Renal cortical epithelial cell (primary cell): ENCODE measurements around the gene HPX. TPM values are rescaled to one million over a fixed set of nuclear protein-coding genes. Genes with fewer than 3 reads are reported as not detected.

Source experiments
- DNase-seq: peaks from one replicate; pipeline ENCODE4 v3.0.0-alpha.2; 2011; ENCODE audit warnings: low read depth
- total RNA-seq: library from RNA; depleted of rRNA; stranded (reverse); fragments of >200 nt; gene quantifications from 2 replicates; pipeline ENCODE4 v1.2.3, GENCODE V29; 2014

HPX gene
- total RNA-seq, 1 donor from 2014 or later, result 0.20 TPM

- DNase-seq, result peak; percentile 84
Observed at GRCh38 chr11:6468712-6469495, 28.1 kb upstream of the HPX start.

GRCh38 chr11:6459099-6459450 is 18.3 kb upstream of the HPX start:
- no peak for DNase-seq

- no peak for DNase-seq
Observed at GRCh38 chr11:6458352-6459098, 17.7 kb upstream of the HPX start.

- DNase-seq, result no peak
Observed at GRCh38 chr11:6457581-6458320, 17.0 kb upstream of the HPX start.

GRCh38 chr11:6456361-6457073 is 15.7 kb upstream of the HPX start:
- DNase-seq, result no peak

- no peak for DNase-seq
Observed at GRCh38 chr11:6455070-6455469, 14.3 kb upstream of the HPX start.

- no peak for DNase-seq
Observed at GRCh38 chr11:6453152-6453551, 12.4 kb upstream of the HPX start.

GRCh38 chr11:6452219-6452618 is 11.4 kb upstream of the HPX start:
- no peak for DNase-seq

- no peak for DNase-seq
Observed at GRCh38 chr11:6448574-6448973, 7.8 kb upstream of the HPX start.

- peak; percentile 38 for DNase-seq
Observed at GRCh38 chr11:6443269-6444003, 2.6 kb upstream of the HPX start.

- DNase-seq, result no peak
Observed at GRCh38 chr11:6442441-6442840, 1.7 kb upstream of the HPX start.

- peak; percentile 65 for DNase-seq
Observed at GRCh38 chr11:6438979-6439571, 1.7 kb downstream of the HPX start.

- DNase-seq, result no peak
Observed at GRCh38 chr11:6437993-6438392, 2.8 kb downstream of the HPX start.

- DNase-seq, result no peak
Observed at GRCh38 chr11:6437423-6437822, 3.4 kb downstream of the HPX start.

- DNase-seq, result no peak
Observed at GRCh38 chr11:6433998-6434660, 6.7 kb downstream of the HPX start.

GRCh38 chr11:6431861-6432260 is 8.9 kb downstream of the HPX start:
- DNase-seq, result peak; percentile 68

- DNase-seq, result no peak
Observed at GRCh38 chr11:6427516-6427915, 13.3 kb downstream of the HPX start.

- no peak for DNase-seq
Observed at GRCh38 chr11:6420677-6421076, 20.1 kb downstream of the HPX start.

- DNase-seq, result peak; percentile 23
Observed at GRCh38 chr11:6419009-6419631, 21.7 kb downstream of the HPX start, which contains the start of gene APBB1. Gene APBB1, minus strand, starts transcription at chr11:6419094. Its CDS starts 7,747 bp downstream, at chr11:6411347.

- DNase-seq, result no peak
Observed at GRCh38 chr11:6418557-6419008, 22.2 kb downstream of the HPX start.
